RWPE1 (cell line): Measurements from ENCODE around the gene DOHH.
"Not testable (repeated sequence)": the region's sequence is repeated elsewhere in the genome, so short reads cannot be mapped to it uniquely, and the experiment has no call there.

Source experiments
- CTCF ChIA-PET: fragments of 350-600 bp; sonication (Branson Sonifier 250); formaldehyde crosslinking; extraction: SDS; loops from one replicate; lab custom pipeline; 2021; lab: Yijun Ruan, JAX
- POLR2A ChIA-PET: fragments of 400-600 bp; formaldehyde crosslinking; extraction: SDS; loops from one replicate; lab custom pipeline; 2020; ENCODE audit warnings: antibody characterized with exemption; ENCODE audit not compliant: low non-redundant PET; lab: Yijun Ruan, JAX
- DNase-seq: peaks from one replicate; pipeline ENCODE4 v3.0.0; 2012; ENCODE audit warnings: low spot score
- H3K27ac ChIP-seq: fragments of 450-650 bp; 2 replicates; pipeline ENCODE4 v1.5.1; 2017
- CTCF ChIP-seq: fragments of 450-650 bp; conservative IDR thresholded peaks from 2 replicates; pipeline ENCODE4 v1.5.1; 2017; ENCODE audit warnings: low read depth, mild to moderate bottlenecking

DOHH gene

DNA sequence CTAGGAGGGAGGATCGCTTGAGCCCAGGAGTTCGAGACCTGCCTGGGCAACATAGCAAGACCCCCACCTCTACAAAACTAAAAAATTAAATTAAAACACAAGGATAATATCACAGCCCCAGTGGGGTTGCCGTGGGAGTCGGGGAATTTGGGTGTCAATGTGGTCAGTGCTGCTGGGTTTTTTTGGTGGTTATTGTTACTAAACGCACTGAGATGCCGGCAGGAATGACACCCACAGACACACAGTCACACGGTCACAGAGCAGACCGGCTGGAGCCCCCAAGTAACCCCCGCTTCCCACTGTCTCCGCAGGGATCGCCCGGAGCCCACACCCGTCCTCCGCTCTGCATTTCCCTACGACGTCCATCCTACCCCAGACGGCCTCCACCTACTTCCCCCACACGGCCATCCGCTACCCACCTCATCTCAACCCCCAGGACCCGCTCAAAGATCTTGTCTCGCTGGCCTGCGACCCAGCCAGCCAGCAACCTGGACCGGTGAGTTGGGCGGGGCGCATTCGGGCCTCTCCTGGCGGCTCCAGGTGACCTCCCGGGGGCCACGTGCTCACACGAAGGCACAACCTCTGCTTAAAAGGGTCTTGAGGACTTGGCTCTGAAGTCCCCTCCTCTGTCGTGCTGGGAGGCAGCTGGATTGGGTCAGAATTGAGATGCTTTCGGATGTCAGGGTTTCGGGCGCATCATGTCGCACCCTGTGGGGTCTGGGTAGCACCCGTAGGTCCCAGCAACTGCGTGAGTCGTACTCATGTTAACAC is 48.1 kb downstream of the DOHH start:
- H3K27ac ChIP-seq, result peak overlapping the region; percentile 89
- no peak for DNase-seq
- no peak for TF ChIP-seq CTCF
- CTCF ChIA-PET, result no interaction called here
- POLR2A ChIA-PET, result no interaction called here

DNA sequence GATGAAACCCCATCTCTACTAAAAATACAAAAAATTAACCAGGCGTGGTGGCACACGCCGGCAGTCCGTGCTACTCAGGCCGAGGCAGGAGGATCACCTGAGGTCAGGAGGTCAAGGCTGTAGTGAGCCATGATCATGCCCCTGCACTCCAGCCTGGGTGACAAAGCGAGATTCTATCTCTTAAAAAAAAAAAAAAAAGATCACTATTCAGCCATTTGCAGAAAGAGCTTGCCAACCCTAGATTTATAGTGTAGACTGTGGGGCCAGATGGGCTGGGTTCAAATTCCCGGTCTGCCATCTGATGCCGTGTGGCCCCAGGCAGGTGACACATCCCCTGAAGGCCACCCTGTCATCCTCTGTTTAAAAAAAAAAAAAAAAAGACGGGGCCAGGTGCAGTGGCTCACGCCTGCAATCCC is 49.0 kb downstream of the DOHH start:
- H3K27ac ChIP-seq, result peak overlapping the region; percentile 89
- CTCF ChIA-PET, result no interaction called here
- no peak for TF ChIP-seq CTCF
- POLR2A ChIA-PET, result no interaction called here
- DNase-seq, result no peak

- peak; percentile 68 for DNase-seq
- POLR2A ChIA-PET, result no interaction called here
- no peak for TF ChIP-seq CTCF
- H3K27ac ChIP-seq, result peak overlapping the region; percentile 89
- CTCF ChIA-PET, result no interaction called here
Observed at GRCh38 chr19:3450796-3451411, 49.6 kb downstream of the DOHH start.

- H3K27ac ChIP-seq, result peak overlapping the region; percentile 89
- TF ChIP-seq CTCF, result no peak
- no peak for DNase-seq
- ChIA-PET POLR2A (no interaction called here), CTCF (interaction anchor here (0.9 kb wide), 1 partner anchor 144 kb away, joined by 3 read pairs; no protein-coding TSS in a partner anchor)
Observed at GRCh38 chr19:3448616-3449334, 51.7 kb downstream of the DOHH start.

DNA sequence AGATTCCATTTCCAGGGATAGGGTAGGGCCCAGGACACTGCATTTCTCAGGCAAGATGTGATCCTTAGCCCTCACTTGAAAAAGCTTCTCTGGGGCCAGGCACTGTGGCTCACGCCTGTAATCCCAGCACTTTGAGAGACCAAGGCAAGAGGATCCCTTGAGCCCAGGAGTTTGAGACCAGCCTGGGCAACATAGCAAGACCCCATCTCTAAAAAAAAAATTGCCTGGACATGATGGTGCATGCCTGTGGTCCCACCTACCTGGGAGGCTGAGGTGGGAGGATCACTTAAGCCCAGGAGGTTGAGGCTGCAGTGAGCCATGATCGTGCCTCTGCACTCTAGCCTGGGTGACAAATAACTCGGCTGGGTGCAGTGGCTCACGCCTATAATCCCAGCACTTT is 53.8 kb downstream of the DOHH start:
- DNase-seq, POLR2A ChIA-PET, CTCF ChIA-PET: not testable (repeated sequence)
- peak overlapping the region; percentile 89 for H3K27ac ChIP-seq

- ChIA-PET POLR2A (no interaction called here), CTCF (no interaction called here)
- peak overlapping the region; percentile 89 for H3K27ac ChIP-seq
- DNase-seq, result no peak
- no peak for TF ChIP-seq CTCF
Observed at GRCh38 chr19:3444695-3445234, 55.7 kb downstream of the DOHH start.
